Adipose tissue (tissue), 3 donors: ENCODE data around the gene SLC17A9. TPM values are rescaled to one million over a fixed set of nuclear protein-coding genes. Genes with fewer than 3 reads are reported as not detected.

Source experiments
- H3K27ac ChIP-seq: one replicate; pipeline ENCODE4 v1.5.1; 2013; ENCODE audit warnings: low read depth, low read length
- WGBS, 3 donors: extraction: QIAGEN DNeasy Blood & Tissue Kit; methylation state at CpG; one replicate each; pipeline ENCODE4 v1.1.7; 2013; 5-methylcytosine and 5-hydroxymethylcytosine counted together
- polyA plus RNA-seq, 3 donors: library from polyadenylated mRNA; stranded (reverse); fragments of 200-250 nt; gene quantifications; one replicate each; pipeline ENCODE4 v1.2.3, GENCODE V29; 2013
- donor health status: healthy with polysubstance abuse.
- donor health status: Bipolar disorder and iron deficiency.
- donor health status: healthy.

The SLC17A9 gene
- polyA plus RNA-seq, 3 donors = 2.0 to 4.8 (median 3.7) TPM

DNA sequence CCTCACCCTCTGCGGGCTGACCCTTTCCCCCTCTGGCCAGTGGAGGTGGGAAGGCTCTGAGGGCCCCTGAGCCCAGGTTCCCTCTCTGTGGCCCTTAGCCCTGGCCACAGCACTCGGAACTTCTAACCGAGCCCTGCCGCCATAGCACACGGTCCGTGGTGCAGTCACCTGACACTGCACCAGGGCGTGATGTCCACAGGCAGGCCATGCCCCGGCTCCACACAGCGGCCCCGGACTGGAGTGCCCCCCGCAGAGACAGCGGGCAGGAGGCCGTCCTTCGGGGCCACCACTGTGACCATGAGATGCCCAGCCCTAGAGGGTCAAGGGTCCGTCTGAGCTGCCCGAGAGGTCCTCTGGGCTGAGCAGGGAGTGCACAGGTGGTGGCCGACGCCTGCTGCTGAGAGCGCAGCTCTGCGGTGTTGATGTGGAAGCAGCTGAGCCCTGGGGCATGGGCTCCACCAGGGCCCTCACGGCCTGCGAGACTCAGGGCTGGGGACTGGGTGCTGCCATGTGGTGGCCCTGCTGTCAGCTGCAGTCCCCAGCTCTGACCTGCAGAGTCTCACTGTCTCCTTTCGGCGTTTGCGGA is 65.4 kb downstream of the SLC17A9 start:
- no peak overlapping the region for H3K27ac ChIP-seq
- WGBS, 3 donors = 84 to 91% (median 90%) methylated on average over 25 of the region's 25 CpGs

Other genes with a start within 250 kb of the SLC17A9 start
- under 1 TPM in 2 of 3 donors, not detected in 1; 0.05 to 0.15 TPM for gene NTSR1, start 243.9 kb upstream of the SLC17A9 start, polyA plus RNA-seq
- gene MRGBP, start 156.2 kb upstream of the SLC17A9 start, polyA plus RNA-seq = 1 to 10 TPM; 4.2 to 8.8 (median 5.7) TPM
- gene OGFR, start 147.9 kb upstream of the SLC17A9 start, polyA plus RNA-seq = 10 to 100 TPM; 27.3 to 41.6 (median 32.9) TPM
- gene COL9A3, start 135.7 kb upstream of the SLC17A9 start, polyA plus RNA-seq = 1 to 10 TPM; 2.9 to 8.1 (median 5.1) TPM
- 1 to 10 TPM; 2.2 to 8.4 (median 5.1) TPM for gene TCFL5, start 90.9 kb upstream of the SLC17A9 start, polyA plus RNA-seq
- gene DIDO1, start 26.2 kb upstream of the SLC17A9 start, polyA plus RNA-seq = 10 to 100 TPM; 12.3 to 27.6 (median 17.4) TPM
- gene GID8, start 14.6 kb upstream of the SLC17A9 start, polyA plus RNA-seq = 10 to 100 TPM; 11.5 to 12.6 (median 12.5) TPM
- not detected for gene BHLHE23, start 54.3 kb downstream of the SLC17A9 start, polyA plus RNA-seq